Activated CD4-positive, alpha-beta T cell treated with anti-CD3 and anti-CD28 coated beads, Interleukin-2, amount 10 ng/mL, durations not matched to agents 7 days and 5 days (primary cell): ENCODE results near the gene MBD1. TPM values are rescaled to one million over a fixed set of nuclear protein-coding genes. Genes with fewer than 3 reads are reported as not detected.
"Not testable (repeated sequence)": the region's sequence is repeated elsewhere in the genome, so short reads cannot be mapped to it uniquely, and the experiment has no call there.

Source experiments
- CTCF ChIA-PET: fragments of 350-600 bp; sonication (Branson Sonifier 250); formaldehyde crosslinking; loops from one replicate; lab custom pipeline; 2021; ENCODE audit warnings: antibody characterized with exemption; lab: Charles Lee
- POLR2A ChIA-PET: fragments of 350-600 bp; sonication (Branson Sonifier 250); formaldehyde crosslinking; loops from one replicate; lab custom pipeline; 2021; ENCODE audit warnings: antibody characterized with exemption; lab: Charles Lee
- DNase-seq: peaks from one replicate; pipeline ENCODE4 v3.0.0-alpha.2; 2020
- H3K27ac Mint-ChIP-seq: one replicate; pipeline ENCODE4 v1.8.0; 2021; ENCODE audit warnings: mild to moderate bottlenecking, moderate library complexity, mixed read lengths
- H3K27me3 Mint-ChIP-seq: one replicate; pipeline ENCODE4 v1.8.0; 2021; ENCODE audit warnings: mixed read lengths
- H3K36me3 Mint-ChIP-seq: one replicate; pipeline ENCODE4 v1.8.0; 2021; ENCODE audit warnings: low read depth, mixed read lengths
- H3K4me1 Mint-ChIP-seq: one replicate; pipeline ENCODE4 v1.8.0; 2021; ENCODE audit warnings: mixed read lengths
- H3K4me3 Mint-ChIP-seq: one replicate; pipeline ENCODE4 v1.8.0; 2021; ENCODE audit warnings: mild to moderate bottlenecking, moderate library complexity, mixed read lengths
- H3K9me3 Mint-ChIP-seq: one replicate; pipeline ENCODE4 v1.8.0; 2021; ENCODE audit warnings: mixed read lengths
- total RNA-seq, 2 experiments: library from RNA; stranded (reverse); gene quantifications; one replicate each; pipeline ENCODE4 v1.2.3, GENCODE V29; 2021

The MBD1 gene, protein sequence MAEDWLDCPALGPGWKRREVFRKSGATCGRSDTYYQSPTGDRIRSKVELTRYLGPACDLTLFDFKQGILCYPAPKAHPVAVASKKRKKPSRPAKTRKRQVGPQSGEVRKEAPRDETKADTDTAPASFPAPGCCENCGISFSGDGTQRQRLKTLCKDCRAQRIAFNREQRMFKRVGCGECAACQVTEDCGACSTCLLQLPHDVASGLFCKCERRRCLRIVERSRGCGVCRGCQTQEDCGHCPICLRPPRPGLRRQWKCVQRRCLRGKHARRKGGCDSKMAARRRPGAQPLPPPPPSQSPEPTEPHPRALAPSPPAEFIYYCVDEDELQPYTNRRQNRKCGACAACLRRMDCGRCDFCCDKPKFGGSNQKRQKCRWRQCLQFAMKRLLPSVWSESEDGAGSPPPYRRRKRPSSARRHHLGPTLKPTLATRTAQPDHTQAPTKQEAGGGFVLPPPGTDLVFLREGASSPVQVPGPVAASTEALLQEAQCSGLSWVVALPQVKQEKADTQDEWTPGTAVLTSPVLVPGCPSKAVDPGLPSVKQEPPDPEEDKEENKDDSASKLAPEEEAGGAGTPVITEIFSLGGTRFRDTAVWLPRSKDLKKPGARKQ
- total RNA-seq: 10 to 100 TPM; 91.6 to 96.2 TPM

DNA sequence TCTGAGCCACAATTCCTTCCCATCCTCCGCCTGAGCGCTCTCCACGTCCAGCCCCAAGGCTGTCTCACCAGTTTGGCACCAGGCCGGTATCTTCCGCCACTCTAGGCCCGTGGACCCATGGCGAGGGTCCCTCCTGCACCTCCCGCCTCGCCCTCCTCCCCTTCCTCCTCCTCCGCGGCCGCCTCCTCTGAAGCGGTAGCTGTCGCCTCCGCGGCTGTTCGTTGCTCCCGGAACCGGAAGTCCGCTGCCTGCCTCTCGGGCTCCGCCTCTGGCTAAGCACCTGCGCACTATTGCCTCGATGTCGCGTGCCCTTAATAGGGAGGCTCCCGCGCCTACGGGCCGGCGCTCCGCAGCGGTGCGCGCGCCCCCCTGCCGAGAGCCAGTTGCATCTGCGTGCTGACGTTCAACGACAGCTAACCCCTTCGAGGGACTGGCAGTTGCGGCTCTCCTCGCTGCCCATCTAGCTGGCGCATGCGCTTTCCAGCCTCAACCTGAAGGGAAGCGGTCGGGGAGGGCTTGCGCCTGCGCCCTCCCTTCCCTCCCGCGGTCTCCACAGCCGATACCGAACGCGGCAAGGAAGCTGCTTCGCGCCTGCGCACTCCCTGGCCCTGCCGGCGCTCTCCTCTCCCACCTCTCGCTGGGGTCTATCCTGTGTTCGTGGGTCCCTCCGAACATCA lies at the start of gene MBD1:
Gene MBD1 (minus strand): TSS at position 229 of the 677 bp plus-strand sequence. CDS start 1,531 bp downstream, outside the sequence.
- H3K4me3 Mint-ChIP-seq: peak within 1 kb of the TSS; percentile 97
- peaks cover 49% of the 10 kb centered on the region for H3K4me1 Mint-ChIP-seq
- peaks cover 59% of the 10 kb centered on the region for H3K36me3 Mint-ChIP-seq
- peak; percentile 97 for DNase-seq
- no peaks in the 10 kb centered on the region for H3K27me3 Mint-ChIP-seq
- peak within 1 kb of the TSS; percentile 95 for H3K27ac Mint-ChIP-seq
- CTCF ChIA-PET: interaction anchor here (0.8 to 4.1 kb wide), 8 partner anchors 9 to 76 kb away, joined by 3 to 18 read pairs (median 3); partner anchors contain the start of gene CFAP53
- no peaks in the 10 kb centered on the region for H3K9me3 Mint-ChIP-seq
- POLR2A ChIA-PET: interaction anchor here (0.6 to 0.8 kb wide), 3 partner anchors 16 to 471 kb away, joined by 3 to 5 read pairs (median 3); no protein-coding TSS in a partner anchor

DNA sequence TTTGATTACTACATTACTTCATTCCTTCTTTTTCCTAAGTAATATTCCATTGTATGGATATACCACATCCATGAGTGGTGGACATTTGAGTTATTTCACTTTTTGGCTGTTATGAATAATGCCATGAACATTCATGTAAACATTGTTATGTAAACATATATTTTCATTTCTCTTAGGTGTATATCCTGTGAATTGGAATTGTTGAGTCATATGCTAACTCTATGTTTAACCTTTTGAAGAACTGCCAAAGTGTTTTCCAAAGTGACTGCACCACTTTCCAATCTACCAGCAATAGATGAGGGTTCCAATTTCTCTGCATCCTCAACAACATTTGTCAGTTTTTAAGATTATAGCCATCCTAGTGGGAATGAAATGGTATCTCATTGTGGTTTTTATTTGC lies 48.9 kb upstream of the MBD1 start:
- Mint-ChIP-seq H3K4me3 (no peak overlapping the region), H3K27ac (no peak overlapping the region), H3K27me3 (peaks cover 25% of the 10 kb centered on the region), H3K4me1 (no peaks in the 10 kb centered on the region), H3K9me3 (no peaks in the 10 kb centered on the region), H3K36me3 (no peaks in the 10 kb centered on the region)
- POLR2A ChIA-PET: no interaction called here
- CTCF ChIA-PET: no interaction called here
- no peak for DNase-seq

DNA sequence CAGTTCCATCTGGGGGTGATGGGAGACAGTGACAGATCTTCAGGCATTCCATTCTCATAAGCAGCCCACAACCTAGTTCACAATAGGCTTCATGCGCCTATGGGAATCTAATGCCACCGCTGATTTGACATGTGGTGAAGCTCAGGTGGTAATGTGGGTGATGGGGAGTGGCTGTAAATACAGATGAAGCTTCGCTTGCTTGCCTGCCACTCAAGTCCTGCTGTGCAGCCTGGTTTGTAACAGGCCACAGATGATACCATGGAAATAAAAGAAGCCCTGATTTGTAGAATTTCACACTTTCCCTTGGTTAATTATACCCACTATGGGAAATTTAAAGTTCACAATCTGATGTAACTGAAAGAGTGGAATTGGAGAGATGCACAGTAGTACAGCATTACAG lies 46.7 kb upstream of the MBD1 start:
- DNase-seq: no peak
- ChIA-PET POLR2A (no interaction called here), CTCF (no interaction called here)
- H3K36me3 Mint-ChIP-seq: no peaks in the 10 kb centered on the region
- no peak overlapping the region for H3K4me3 Mint-ChIP-seq
- no peaks in the 10 kb centered on the region for H3K4me1 Mint-ChIP-seq
- peaks cover 27% of the 10 kb centered on the region for H3K27me3 Mint-ChIP-seq
- no peak overlapping the region for H3K27ac Mint-ChIP-seq
- no peaks in the 10 kb centered on the region for H3K9me3 Mint-ChIP-seq

DNA sequence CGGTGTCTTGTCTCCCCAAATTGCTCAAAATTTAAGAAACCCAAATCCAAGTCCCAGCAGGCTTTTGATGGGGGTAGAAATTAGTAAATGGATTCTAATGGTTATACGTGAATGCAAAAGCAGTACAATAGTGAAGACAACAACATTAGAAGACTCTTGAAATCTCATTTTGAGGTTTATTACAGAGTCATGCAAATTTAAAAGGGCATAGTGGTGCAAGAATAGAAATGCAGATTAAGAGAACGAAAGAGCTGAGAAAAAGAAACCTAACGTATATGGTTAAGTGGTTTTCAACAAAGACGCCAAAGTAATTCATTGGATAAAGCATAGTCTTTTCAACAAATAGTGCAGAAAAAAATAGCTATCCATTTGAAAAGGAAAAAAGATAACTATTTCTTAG lies 39.4 kb upstream of the MBD1 start:
- peaks cover 24% of the 10 kb centered on the region for H3K27me3 Mint-ChIP-seq
- ChIA-PET CTCF (interaction anchor here (0.6 to 1.7 kb wide), 2 partner anchors 13 to 31 kb away, joined by 3 to 8 read pairs; no protein-coding TSS in a partner anchor), POLR2A (no interaction called here)
- H3K4me1 Mint-ChIP-seq: peaks cover 16% of the 10 kb centered on the region
- no peaks in the 10 kb centered on the region for H3K9me3 Mint-ChIP-seq
- no peak for DNase-seq
- H3K27ac Mint-ChIP-seq: peak overlapping the region; percentile 87
- H3K4me3 Mint-ChIP-seq: peak overlapping the region; percentile 47
- H3K36me3 Mint-ChIP-seq: no peaks in the 10 kb centered on the region

DNA sequence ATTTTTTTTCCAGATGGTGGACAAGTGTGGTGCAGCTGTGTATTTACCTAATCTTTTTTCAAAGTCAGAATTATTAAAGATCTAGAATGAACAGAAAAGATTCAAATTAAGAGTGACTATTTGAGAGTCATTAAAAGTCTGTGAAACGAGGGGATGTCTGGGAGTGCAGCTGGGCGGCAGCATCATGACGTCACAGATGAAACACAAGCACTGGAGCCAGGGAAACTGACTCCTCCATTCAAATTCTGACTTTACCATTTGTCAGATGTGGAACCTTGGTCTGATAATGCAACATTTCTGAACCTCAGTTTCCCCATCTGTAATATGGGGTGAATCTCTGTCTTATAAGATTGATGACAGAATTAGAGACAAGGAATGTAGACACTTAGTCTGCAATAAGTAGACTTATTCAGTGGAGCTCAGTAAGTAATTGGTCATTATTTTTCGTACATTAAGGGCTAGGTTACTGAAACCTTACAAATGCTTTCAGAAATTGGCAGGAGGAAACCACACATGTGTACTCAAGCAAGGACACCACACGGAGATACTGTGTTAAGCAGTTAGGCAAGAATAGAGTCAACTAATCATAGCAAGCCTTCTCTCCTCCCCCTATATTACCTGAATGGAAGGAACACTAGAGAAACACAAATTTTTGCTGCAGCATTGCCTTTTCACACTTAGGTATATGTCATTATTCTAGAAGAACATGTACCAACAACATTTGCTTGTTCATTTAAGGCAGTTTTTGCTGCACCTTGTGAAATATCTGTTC lies 34.0 kb upstream of the MBD1 start:
- ChIA-PET CTCF (no interaction called here), POLR2A (no interaction called here)
- Mint-ChIP-seq H3K27me3 (peaks cover 43% of the 10 kb centered on the region), H3K27ac (no peak overlapping the region), H3K36me3 (no peaks in the 10 kb centered on the region), H3K4me1 (peaks cover 8% of the 10 kb centered on the region), H3K4me3 (no peak overlapping the region), H3K9me3 (no peaks in the 10 kb centered on the region)
- no peak for DNase-seq

DNA sequence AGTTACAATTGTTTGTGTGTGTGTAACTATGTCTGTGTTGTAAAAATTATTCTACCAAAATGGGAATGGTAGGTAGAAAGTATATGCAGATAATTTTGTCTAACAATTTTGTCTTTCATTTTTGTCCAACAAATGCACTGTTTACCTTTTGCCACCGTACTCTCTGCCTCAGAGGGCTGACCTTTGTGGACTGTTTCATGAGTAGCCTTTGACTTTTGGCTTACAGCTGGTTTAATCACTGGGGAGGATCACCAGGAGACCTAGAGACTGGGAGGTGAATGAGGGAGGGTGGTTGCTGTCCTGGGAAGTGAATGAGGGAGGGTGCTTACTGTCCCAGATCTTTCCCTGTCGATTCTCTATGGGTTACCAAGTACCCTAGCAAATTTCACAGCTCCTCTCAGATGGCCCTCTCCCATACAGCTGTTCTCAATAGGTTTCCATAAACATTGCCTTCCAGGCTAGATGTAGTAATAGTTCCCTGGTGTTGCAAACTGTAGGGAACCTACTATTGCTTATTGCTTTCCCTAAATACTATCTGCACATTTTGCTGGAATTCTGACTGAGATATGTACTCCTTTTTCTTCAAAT lies 32.6 kb upstream of the MBD1 start:
- CTCF ChIA-PET: interaction anchor here (1.4 kb wide), 2 partner anchors 32 to 43 kb away, joined by 3 to 4 read pairs; partner anchors contain the start of gene MBD1
- no peak for DNase-seq
- Mint-ChIP-seq H3K9me3 (no peaks in the 10 kb centered on the region), H3K4me1 (peaks cover 3% of the 10 kb centered on the region), H3K36me3 (no peaks in the 10 kb centered on the region), H3K27ac (no peak overlapping the region), H3K4me3 (no peak overlapping the region), H3K27me3 (peaks cover 43% of the 10 kb centered on the region)
- POLR2A ChIA-PET: no interaction called here

DNA sequence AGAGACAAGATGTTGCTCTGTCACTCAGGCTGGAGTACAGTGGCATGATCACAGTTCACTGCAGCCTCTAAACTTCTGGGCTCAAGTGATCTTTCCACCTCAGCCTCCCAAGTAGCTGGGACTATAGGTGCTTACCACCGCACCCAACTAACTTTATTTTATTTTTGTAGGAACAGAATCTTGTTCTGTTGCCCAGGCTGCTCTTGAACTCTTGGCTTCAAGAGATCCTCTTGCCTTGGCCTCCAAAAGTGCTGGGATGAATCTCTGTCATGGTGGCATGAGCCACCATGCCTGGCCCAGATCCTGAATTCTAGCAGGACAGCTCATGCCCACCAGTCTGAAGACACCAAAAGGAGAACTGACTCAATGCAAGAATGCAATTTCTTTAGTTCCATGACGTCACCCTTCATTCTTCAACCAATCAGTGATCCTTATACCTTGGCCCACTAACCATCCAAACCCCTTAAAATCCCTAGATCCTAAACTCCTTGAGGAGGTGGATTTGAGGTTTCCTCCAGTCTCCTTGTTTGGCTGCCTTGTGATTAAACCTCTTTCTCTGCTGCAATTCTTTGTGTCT lies 31.8 kb upstream of the MBD1 start:
- ChIA-PET CTCF (interaction anchor here (0.8 to 1.4 kb wide), 3 partner anchors 23 to 44 kb away, joined by 3 to 4 read pairs (median 3); partner anchors contain the start of gene MBD1), POLR2A (no interaction called here)
- Mint-ChIP-seq H3K4me3 (no peak overlapping the region), H3K27me3 (peaks cover 40% of the 10 kb centered on the region), H3K36me3 (no peaks in the 10 kb centered on the region), H3K9me3 (peaks cover 3% of the 10 kb centered on the region), H3K4me1 (peaks cover 6% of the 10 kb centered on the region), H3K27ac (no peak overlapping the region)
- no peak for DNase-seq

DNA sequence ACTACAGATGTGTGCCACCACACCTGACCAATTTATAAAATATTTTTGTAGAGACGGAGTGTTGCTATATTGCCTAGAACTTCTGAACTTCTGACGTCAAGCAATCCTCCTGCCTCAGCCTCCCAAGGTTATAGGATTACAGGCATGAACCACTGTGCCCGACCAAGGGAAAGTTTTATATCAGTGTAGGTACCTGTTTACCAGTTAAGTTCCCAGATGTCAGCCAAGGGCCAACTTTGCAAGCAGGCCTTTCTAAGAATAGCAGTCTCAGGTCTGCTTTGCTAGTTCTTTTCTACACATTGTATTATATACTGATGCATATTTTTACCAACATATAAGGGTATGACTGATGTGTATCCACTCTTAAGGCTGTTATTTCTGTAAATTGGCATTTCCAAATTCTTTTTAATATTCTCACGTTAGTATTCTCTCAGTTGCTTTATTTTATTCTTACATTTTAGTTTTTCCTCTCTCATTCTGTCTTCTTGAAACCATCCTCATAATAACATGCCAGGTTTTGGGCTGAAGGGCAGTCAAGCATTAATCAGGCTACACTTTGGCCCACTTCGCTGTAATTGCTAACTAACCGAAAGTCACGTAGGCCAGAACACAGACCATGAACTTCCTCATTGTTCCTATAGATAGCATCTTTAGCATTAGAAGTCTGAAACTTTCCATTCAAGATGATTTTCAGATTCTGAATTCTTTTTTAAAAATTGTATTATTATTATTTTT lies 31.1 kb upstream of the MBD1 start:
- CTCF ChIA-PET: interaction anchor here (0.8 to 1.4 kb wide), 2 partner anchors 22 to 45 kb away, joined by 3 to 4 read pairs; no protein-coding TSS in a partner anchor
- peaks cover 3% of the 10 kb centered on the region for H3K9me3 Mint-ChIP-seq
- H3K36me3 Mint-ChIP-seq: no peaks in the 10 kb centered on the region
- POLR2A ChIA-PET: no interaction called here
- H3K27ac Mint-ChIP-seq: no peak overlapping the region
- H3K27me3 Mint-ChIP-seq: peaks cover 37% of the 10 kb centered on the region
- DNase-seq: no peak
- H3K4me3 Mint-ChIP-seq: no peak overlapping the region
- peaks cover 13% of the 10 kb centered on the region for H3K4me1 Mint-ChIP-seq

DNA sequence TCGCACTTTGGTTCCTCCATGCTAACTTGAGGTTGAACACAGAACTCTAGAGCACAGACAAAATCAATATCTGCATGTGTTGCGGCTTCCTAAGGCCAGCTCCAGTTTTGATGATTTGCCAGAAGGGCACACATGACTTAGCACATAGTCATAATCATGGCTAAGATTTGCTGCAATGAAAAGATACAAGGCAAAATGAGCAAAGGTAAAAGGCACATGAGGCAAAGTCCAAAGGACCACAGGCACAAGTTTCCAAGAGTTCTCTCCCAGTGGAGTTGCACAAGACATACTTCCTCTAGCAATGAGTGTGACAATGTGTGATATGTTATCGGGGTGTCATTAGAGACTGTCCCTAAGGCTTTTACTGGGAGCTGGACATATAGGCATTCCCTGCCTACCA lies 30.3 kb upstream of the MBD1 start:
- POLR2A ChIA-PET: no interaction called here
- DNase-seq: no peak
- CTCF ChIA-PET: no interaction called here
- H3K27ac Mint-ChIP-seq: no peak overlapping the region
- H3K4me1 Mint-ChIP-seq: peaks cover 21% of the 10 kb centered on the region
- H3K36me3 Mint-ChIP-seq: peaks cover 2% of the 10 kb centered on the region
- H3K4me3 Mint-ChIP-seq: no peak overlapping the region
- H3K9me3 Mint-ChIP-seq: peaks cover 3% of the 10 kb centered on the region
- H3K27me3 Mint-ChIP-seq: peaks cover 33% of the 10 kb centered on the region

DNA sequence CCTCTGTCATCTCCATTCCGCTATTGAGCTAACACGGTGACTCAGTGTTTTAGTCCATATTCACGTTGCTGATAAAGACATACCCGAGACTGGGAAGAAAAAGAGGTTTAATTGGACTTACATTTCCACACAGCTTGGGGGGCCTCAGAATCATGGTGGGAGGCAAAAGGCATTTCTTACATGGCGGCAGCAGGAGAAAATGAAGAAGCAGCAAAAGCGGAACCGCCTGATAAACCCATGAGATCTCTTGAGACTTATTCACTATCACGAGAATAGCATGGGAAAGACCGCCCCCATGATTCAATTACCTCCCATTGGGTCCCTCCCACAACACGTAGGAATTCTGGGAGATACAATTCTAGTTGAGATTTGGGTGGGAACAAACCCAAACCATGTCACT lies 28.8 kb upstream of the MBD1 start:
- Mint-ChIP-seq H3K4me3 (no peak overlapping the region), H3K27ac (no peak overlapping the region), H3K9me3 (peaks cover 5% of the 10 kb centered on the region), H3K36me3 (peaks cover 4% of the 10 kb centered on the region), H3K4me1 (peaks cover 21% of the 10 kb centered on the region), H3K27me3 (peaks cover 34% of the 10 kb centered on the region)
- ChIA-PET POLR2A (no interaction called here), CTCF (interaction anchor here (1.1 to 4.2 kb wide), 3 partner anchors 10 to 47 kb away, joined by 3 to 11 read pairs (median 4); partner anchors contain the start of gene MBD1)
- DNase-seq: no peak

DNA sequence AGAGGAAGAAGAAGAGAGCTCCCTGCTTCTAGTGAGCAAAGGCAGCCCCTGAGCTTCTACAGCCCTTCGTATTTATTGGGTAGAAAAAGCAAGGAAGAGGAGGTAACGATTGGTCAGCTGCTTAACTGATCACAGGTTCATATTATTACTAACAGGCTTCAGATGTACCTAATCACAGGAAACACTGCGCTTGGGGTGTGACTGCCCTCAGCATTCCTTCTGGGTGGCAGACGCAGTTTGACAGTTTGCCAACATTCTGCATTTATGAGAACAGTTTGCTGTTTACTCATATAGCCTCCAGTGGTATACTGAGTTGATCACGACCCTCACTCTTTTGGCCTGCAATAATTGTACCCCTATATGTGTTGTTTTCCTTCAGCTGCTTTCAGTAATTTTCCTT lies 27.5 kb upstream of the MBD1 start:
- H3K4me3 Mint-ChIP-seq, DNase-seq, H3K36me3 Mint-ChIP-seq, H3K27ac Mint-ChIP-seq, H3K9me3 Mint-ChIP-seq, POLR2A ChIA-PET: not testable (repeated sequence)
- CTCF ChIA-PET: interaction anchor here (0.8 to 4.2 kb wide), 4 partner anchors 9 to 48 kb away, joined by 3 to 11 read pairs (median 6); no protein-coding TSS in a partner anchor
- peaks cover 35% of the 10 kb centered on the region for H3K27me3 Mint-ChIP-seq
- peaks cover 21% of the 10 kb centered on the region for H3K4me1 Mint-ChIP-seq
